OCI-LY3 (cell line): ENCODE results near the gene PHF19.
A peak's percentile ranks its signal among the peaks of the same experiment; 100 is the strongest.

ENCODE experiments used
- H2AFZ ChIP-seq: fragments of 200-600, 300-600 bp; shearing (Covaris generic); 2 replicates; pipeline ENCODE4 v1.6.0; 2014; ENCODE audit warnings: antibody characterized with exemption, low read depth, low read length
- H3K27ac ChIP-seq: fragments of 200-600, 300-600 bp; sonication (generic); 2 replicates; pipeline ENCODE4 v1.5.1; 2014; ENCODE audit warnings: mild to moderate bottlenecking, low read length, moderate library complexity, mixed read lengths
- H3K27me3 ChIP-seq: fragments of 200-600, 300-600 bp; sonication (generic); 2 replicates; pipeline ENCODE4 v1.6.1; 2014; ENCODE audit warnings: low read depth, low read length, mixed read lengths
- H3K36me3 ChIP-seq: fragments of 200-600, 300-600 bp; sonication (generic); replicated peaks from 2 replicates; pipeline ENCODE3; 2014; ENCODE audit warnings: low read depth, low read length, mixed read lengths
- H3K4me1 ChIP-seq: fragments of 300-600, 200-600 bp; sonication (generic); 2 replicates; pipeline ENCODE4 v1.6.1; 2014; ENCODE audit warnings: low read length, mixed read lengths
- H3K4me2 ChIP-seq: fragments of 200-600, 300-600 bp; sonication (generic); 2 replicates; pipeline ENCODE4 v1.6.1; 2014; ENCODE audit warnings: low read length, mixed read lengths
- H3K4me3 ChIP-seq: fragments of 300-600, 200-600 bp; sonication (generic); 2 replicates; pipeline ENCODE4 v1.5.1; 2014; ENCODE audit warnings: antibody characterized with exemption, mild to moderate bottlenecking, low read length, moderate library complexity
- H3K79me2 ChIP-seq: fragments of 300-600, 200-600 bp; shearing (Covaris generic); 2 replicates; pipeline ENCODE4 v1.6.1; 2014; ENCODE audit warnings: mild to moderate bottlenecking, low read length, mixed read lengths
- H3K9ac ChIP-seq: fragments of 300-600, 200-600 bp; shearing (Covaris generic); 2 replicates; pipeline ENCODE4 v1.6.0; 2014; ENCODE audit warnings: mild to moderate bottlenecking, low read length, moderate library complexity
- H3K9me3 ChIP-seq: fragments of 200-600, 300-600 bp; shearing (Covaris generic); 2 replicates; pipeline ENCODE4 v1.6.1; 2014; ENCODE audit warnings: low read length, mixed read lengths; ENCODE audit not compliant: insufficient read depth
- H4K20me1 ChIP-seq: fragments of 200-600, 300-600 bp; sonication (generic); 2 replicates; pipeline ENCODE4 v1.6.1; 2016; ENCODE audit warnings: low read length, mixed read lengths; ENCODE audit not compliant: insufficient read depth
- EZH2phosphoT487 ChIP-seq: fragments of 200-600 bp; shearing (Covaris generic); IDR thresholded peaks from 2 replicates; pipeline ENCODE4 v1.6.1; 2018; ENCODE audit warnings: antibody characterized with exemption, mixed run types, low read depth
- TF ChIP-seq, protein P1 (sequence below): fragments of 200-600, 300-600 bp; sonication (generic); IDR thresholded peaks from 2 replicates; pipeline ENCODE4 v1.5.1; 2014; ENCODE audit warnings: antibody characterized with exemption, low read length, low read depth

The PHF19 gene

DNA sequence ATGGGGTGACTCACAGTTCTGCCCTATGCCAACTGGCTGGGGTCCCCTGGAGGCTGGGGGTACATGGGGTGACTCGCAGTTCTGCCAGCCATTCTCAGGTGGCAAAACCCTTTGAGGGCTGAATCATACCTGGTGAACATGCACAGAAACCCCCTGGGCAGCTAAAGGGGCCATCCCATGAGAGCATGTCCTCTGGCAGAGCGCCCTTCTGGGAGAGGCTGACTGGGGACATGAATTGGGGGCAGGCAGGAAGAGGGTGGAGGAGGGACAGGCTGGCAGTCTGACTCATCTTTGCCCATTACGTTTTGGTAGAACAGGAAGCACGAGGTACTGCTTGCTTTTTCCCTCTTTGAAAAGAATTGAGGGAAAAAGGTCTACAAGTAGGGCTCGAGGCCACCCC lies 32.9 kb upstream of the PHF19 start:
- Histone ChIP-seq H3K4me2 (no peak overlapping the region), H3K27ac (no peak overlapping the region)

GRCh38 chr9:120905315-120906164 lies 28.6 kb upstream of the PHF19 start:
- H3K9ac ChIP-seq: no peak overlapping the region
- H2AFZ ChIP-seq: no peak overlapping the region
- no peak overlapping the region for H3K4me2 ChIP-seq
- H3K27me3 ChIP-seq: no peaks in the 10 kb centered on the region
- 0 out of 2 replicates have a peak, but pooled peaks cover 3% of the 10 kb centered on the region for H4K20me1 ChIP-seq
- peaks cover 34% of the 10 kb centered on the region for H3K4me1 ChIP-seq
- H3K9me3 ChIP-seq: no peaks in the 10 kb centered on the region
- H3K4me3 ChIP-seq: no peak overlapping the region
- peaks cover 71% of the 10 kb centered on the region for H3K36me3 ChIP-seq
- TF ChIP-seq, protein P1, sequence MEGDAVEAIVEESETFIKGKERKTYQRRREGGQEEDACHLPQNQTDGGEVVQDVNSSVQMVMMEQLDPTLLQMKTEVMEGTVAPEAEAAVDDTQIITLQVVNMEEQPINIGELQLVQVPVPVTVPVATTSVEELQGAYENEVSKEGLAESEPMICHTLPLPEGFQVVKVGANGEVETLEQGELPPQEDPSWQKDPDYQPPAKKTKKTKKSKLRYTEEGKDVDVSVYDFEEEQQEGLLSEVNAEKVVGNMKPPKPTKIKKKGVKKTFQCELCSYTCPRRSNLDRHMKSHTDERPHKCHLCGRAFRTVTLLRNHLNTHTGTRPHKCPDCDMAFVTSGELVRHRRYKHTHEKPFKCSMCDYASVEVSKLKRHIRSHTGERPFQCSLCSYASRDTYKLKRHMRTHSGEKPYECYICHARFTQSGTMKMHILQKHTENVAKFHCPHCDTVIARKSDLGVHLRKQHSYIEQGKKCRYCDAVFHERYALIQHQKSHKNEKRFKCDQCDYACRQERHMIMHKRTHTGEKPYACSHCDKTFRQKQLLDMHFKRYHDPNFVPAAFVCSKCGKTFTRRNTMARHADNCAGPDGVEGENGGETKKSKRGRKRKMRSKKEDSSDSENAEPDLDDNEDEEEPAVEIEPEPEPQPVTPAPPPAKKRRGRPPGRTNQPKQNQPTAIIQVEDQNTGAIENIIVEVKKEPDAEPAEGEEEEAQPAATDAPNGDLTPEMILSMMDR: no peak
- TF ChIP-seq EZH2phosphoT487: no peak
- no peak overlapping the region for H3K27ac ChIP-seq
- 0 out of 2 replicates have a peak, but pooled peaks cover 3% of the 10 kb centered on the region for H3K79me2 ChIP-seq

More for the DNA sequence above, 32.9 kb upstream of the PHF19 start:
- H3K9me3 ChIP-seq: no peaks in the 10 kb centered on the region
- H3K36me3 ChIP-seq: peaks cover 75% of the 10 kb centered on the region
- TF ChIP-seq, protein P1: no peak
- no peak for TF ChIP-seq EZH2phosphoT487
- H3K79me2 ChIP-seq: peaks cover 12% of the 10 kb centered on the region
- H3K4me1 ChIP-seq: peaks cover 8% of the 10 kb centered on the region
- H3K27me3 ChIP-seq: no peaks in the 10 kb centered on the region
- H3K9ac ChIP-seq: no peak overlapping the region
- H4K20me1 ChIP-seq: peaks cover 3% of the 10 kb centered on the region; the same call in 1 of the 2 replicates
- no peak overlapping the region for H3K4me3 ChIP-seq
- no peak overlapping the region for H2AFZ ChIP-seq

- Histone ChIP-seq H4K20me1 (0 out of 2 replicates have a peak, but pooled peaks cover 3% of the 10 kb centered on the region), H3K4me2 (no peak overlapping the region), H3K9me3 (no peaks in the 10 kb centered on the region), H3K27ac (no peak overlapping the region), H3K4me3 (no peak overlapping the region), H3K9ac (no peak overlapping the region), H3K36me3 (peaks cover 65% of the 10 kb centered on the region), H3K4me1 (peaks cover 31% of the 10 kb centered on the region), H3K79me2 (0 out of 2 replicates have a peak, but pooled peaks cover 3% of the 10 kb centered on the region), H3K27me3 (no peaks in the 10 kb centered on the region), H2AFZ (no peak overlapping the region)
- TF ChIP-seq, protein P1: no peak
- no peak for TF ChIP-seq EZH2phosphoT487
Measured at GRCh38 chr9:120904978-120905301, 28.0 kb upstream of the PHF19 start.

DNA sequence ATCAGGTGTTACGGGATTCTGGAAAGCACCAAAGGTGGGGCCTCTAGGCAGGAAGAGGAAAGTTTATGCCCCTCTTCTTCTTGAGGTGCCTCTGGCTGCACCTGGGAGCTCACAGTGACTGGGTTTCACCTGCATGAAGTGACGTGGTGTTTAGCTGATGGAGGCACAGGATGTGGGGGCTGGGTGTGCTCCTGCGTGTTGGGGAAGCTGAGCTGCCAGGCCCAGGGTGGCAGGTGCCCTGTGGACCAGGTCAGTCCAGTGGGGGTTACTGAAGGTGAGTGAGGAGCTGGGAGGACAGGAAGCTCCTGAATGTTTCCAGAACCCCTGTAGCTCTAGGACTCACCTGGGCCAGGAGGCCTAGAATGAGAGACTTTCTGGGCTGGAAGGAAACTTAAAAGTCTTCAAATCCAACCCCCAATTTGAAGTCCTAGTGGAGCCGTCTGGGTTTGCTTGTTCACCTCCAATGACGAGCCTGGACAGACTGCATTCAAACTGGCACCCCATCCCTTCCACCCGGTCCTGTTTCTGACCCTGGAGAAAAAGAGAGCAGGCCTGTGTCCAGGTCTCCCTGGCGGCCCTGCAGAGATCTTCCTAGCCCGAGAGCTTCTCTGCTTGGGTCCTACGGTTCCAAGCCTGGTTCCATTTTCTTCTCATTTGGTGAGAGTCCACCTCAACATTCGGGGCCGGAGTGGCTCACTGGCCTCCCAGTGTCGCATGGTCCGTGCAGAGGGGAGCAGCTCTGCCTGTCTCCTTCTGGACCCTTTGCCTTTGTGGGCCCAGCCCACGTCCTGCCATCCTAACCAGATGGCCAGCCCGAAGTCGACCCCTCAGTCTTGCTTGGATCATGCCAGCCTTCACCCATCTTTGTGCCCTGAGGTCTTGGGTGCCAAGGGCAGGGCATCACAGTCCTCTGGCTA lies 27.3 kb upstream of the PHF19 start:
- Histone ChIP-seq H3K4me1 (peaks cover 31% of the 10 kb centered on the region), H3K9ac (no peak overlapping the region), H3K9me3 (no peaks in the 10 kb centered on the region), H3K4me3 (no peak overlapping the region), H3K27ac (peak overlapping the region; percentile 49), H3K4me2 (no peak overlapping the region), H3K36me3 (peaks cover 61% of the 10 kb centered on the region), H4K20me1 (0 out of 2 replicates have a peak, but pooled peaks cover 3% of the 10 kb centered on the region), H3K27me3 (no peaks in the 10 kb centered on the region), H2AFZ (no peak overlapping the region), H3K79me2 (no peaks in the 10 kb centered on the region)
- TF ChIP-seq, protein P1: no peak
- no peak for TF ChIP-seq EZH2phosphoT487
